IPS DF 19.7 (cell line): ENCODE data around the gene PSMB7.

ENCODE experiments used
- DNase-seq: peaks from one replicate; pipeline ENCODE4 v3.0.0-alpha.2; 2013; ENCODE audit warnings: low read depth, low spot score

PSMB7 gene

DNA sequence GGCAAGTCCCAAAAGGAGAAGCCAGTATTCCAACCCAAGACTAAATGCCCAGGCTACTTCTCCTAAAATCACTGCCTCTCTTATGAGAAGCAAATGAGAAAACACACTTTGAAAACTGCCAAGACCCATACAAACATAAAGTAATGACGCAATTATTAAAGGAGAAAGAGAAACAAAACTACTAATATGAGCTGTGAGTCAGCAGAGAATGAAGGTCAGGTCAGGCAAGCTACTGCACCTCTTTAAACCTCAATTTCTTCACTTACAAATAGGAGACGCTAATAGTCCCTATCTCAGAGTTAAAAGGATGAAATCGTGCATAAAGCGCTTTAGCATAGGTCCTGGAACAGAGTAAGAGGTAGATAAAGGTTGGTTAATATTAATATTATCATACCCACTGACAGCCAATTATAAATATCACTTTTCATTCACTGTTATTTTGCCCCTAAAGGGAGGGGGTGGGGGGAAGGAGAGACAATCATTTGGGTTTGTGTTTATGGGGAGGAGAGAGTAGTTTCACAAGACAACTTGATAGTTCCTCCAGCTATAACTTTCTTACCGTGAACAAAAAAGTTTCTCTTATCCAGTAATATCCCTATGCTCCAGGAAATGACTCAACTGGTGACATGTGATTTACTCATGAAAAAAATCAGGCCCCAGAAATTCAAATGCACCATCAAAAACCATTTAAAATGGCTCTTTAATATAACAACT lies 3.6 kb downstream of the PSMB7 start:
- DNase-seq, result no peak

DNA sequence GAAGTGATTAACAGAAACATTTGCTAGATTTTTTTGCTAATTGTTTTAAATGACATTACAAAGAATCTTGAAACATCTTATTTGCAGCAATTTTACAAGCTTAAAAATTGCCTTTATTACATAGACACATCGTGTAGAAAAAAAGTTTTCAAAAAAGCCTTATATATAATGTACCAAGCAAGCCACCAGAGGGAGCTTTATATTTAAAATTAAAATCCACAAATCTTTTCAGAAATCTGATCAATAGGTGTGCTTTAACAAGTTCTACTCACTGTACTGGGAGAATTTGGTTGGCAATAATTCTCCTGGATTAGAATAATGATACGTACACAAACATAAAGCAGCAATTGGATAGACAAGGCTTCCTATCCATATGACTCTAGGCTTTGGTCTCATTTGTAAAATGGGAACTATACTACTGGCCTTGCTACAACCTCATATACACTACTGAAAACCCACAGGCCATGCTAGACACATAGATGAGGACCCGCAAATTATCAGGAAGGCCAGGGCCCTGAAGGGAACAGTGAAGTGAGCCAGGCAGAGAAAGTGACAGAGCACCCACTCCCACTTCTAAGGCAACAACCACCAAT lies 4.8 kb downstream of the PSMB7 start:
- no peak for DNase-seq

GRCh38 chr9:124409410-124409809 lies 5.8 kb downstream of the PSMB7 start:
- DNase-seq, result no peak

GRCh38 chr9:124403246-124403645 lies 12.0 kb downstream of the PSMB7 start:
- DNase-seq, result no peak

- DNase-seq, result no peak
Measured at GRCh38 chr9:124399968-124400940, 15.0 kb downstream of the PSMB7 start.

DNA sequence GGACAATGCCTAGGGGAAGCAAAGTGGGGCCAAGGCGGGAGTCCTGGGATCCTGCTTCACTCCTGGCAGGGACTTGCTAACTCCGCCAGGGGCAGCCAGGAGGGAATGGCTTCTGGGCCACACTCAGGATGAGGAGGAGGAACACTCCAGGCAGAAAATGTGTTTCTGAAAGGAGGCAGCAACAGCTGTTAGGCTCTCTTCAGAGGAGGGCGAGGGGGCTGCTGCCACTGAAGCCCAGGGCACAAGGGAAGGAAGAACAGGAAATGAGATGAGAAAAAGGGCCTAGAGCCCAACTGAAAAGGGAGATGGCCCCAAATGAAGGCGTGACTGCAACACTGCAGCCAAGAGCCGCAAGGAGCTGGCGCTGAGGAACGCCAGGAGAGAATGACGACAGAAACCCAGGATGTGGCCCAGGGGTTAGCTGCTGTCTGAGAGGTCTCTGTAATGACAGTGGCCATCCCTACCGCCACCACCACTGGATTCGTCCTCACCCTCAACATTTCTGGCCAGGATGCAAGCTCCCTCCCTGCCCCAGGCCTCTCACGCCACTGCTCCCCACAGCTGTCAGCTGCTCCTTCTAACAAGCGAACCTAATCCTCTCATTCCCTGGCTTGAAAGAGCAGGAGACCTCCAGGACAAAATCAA lies 15.8 kb downstream of the PSMB7 start:
- no peak for DNase-seq

- no peak for DNase-seq
Measured at GRCh38 chr9:124398191-124398935, 16.9 kb downstream of the PSMB7 start.

DNA sequence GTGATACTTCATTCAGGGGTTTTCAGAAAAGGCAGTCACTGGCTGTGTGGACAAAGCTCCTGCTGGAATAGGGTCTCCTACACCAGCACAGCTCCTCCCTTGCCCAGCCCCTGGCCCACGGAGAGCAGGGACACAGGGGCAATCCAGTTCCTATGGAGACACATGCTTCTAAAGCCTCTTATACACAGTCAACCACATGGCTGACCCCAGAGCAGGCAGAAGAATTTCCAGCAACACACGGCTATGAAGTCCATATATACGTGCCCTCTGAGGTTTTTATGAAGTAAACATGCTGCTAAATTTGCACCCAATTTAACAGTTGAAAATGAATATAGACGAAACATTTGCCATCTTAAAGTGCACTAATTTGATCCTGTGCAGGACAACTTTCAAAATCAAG lies 19.4 kb downstream of the PSMB7 start:
- DNase-seq, result no peak

DNA sequence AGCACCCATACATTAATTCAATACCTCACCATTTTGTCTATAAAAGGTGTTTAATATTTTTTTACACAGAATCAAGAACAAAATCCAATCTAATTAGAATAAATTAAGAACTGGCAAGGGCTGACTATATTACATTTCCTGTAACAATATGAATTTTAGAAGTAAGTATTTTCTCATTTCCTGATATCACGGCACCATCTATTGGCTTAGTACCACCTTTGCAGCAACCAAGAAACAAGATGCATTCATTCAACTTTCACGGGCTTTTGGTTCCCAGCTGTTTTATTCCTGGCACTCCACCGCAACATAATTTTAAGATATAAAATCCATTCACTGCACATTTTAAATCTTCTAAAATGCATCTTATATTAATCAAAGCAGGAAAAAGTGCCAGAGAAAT lies 20.6 kb downstream of the PSMB7 start:
- DNase-seq, result no peak

DNA sequence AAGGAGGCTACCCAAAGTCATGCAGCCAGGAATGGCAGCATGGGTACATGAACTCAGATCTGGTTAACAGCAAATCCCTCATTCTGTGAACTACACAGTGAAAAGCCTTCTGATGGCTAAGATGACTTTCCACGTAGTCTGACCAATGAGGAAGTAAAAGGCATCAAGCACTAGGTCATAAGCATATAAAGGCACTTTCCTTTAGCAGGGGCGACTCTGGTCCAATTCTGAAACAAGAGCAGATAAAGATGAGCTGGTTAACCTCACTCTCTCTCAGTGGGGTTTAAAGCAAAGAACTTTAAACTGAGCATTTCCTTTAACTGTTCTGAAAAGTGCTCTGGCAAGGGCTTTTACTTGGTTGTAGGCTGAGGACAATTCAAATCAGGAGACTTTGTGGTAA lies 21.1 kb downstream of the PSMB7 start:
- DNase-seq, result no peak

GRCh38 chr9:124392871-124393460 lies 22.3 kb downstream of the PSMB7 start:
- no peak for DNase-seq

DNA sequence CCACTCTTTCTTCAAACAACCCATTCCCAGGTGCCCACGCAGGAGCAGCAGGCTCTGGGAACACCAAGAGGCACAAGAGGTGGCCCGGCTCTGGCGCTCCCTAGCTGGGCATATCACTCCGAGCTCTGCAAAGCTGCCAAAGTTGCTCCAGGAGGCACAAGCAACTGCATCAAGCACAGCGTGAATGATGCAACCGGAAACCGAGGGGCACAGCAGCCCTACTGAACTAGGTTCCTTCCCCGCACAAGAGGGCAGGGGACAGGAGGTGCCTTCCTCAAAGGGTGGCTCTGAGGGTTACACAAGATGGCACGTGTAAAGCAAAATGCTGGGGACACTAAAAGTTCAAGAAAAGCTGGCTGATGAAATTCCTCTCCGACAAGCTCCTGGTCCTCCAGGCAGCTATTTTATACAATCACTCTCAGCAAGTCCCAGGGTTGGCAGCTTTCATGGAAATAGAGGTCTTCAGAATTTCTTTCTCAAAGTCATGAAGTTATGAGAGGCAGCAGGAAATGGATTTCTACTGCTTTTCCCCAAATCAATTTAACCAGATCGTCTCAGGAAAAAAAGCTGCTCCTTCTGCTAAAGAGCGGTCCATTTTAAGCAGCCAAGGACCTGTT lies 22.9 kb downstream of the PSMB7 start:
- DNase-seq, result no peak

GRCh38 chr9:124390794-124391658 lies 24.2 kb downstream of the PSMB7 start:
- no peak for DNase-seq

DNA sequence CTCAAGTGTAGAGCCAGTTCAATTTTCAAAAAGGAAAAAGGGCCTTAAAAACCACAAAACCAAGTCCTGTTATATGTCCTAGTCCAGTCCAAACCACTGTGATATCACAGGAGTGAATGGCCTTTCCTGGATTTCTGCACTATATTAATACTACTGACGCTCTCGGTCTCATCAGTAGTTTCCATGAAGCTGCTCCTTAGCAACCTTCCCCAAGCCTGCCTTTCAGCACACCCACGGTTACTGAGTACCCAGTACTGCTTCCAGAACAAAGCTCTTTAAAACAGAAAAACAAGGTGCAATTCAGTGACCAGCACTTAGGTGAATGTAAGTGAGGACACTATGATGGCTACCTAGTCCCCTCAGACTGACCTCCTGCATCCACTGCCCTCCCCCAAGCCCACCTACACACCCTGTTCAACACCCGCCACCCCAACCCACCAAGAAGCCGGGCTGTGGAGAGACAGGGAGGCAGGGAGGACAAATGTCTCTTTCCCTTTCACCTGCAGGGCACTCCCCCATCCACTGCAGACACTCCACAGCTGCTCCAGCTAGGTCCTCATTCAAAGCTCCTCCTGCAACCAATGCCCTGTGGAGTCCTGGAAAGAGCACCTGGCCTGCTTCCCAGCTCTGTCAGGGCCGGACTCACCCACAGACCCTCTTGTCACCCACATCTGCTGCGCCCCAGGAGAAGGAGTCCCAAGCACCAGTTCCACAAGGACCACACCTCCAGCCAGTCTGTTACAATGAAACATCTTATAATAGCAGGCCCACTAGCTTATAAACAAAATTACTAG lies 25.9 kb downstream of the PSMB7 start:
- DNase-seq, result no peak

GRCh38 chr9:124388275-124389048 lies 26.8 kb downstream of the PSMB7 start:
- DNase-seq, result no peak

DNA sequence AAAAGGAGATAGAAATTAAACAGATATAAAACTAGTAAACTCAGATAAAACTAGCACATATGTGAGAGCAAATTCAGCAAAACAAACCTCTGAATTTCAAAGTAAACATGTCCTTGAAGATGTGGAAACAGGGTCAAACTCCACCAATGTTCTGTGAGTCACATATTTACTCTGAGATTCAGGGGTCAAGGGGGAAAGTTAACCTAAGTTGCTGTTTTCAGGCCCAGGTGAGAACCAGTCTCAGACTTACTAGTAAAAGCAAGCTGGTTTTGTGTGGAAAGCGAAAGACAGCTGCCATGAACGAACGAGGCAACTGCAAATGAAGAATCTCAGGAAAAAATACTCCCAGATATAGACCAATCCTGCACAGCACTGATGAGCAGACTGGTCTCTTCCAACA lies 29.0 kb downstream of the PSMB7 start:
- no peak for DNase-seq

DNA sequence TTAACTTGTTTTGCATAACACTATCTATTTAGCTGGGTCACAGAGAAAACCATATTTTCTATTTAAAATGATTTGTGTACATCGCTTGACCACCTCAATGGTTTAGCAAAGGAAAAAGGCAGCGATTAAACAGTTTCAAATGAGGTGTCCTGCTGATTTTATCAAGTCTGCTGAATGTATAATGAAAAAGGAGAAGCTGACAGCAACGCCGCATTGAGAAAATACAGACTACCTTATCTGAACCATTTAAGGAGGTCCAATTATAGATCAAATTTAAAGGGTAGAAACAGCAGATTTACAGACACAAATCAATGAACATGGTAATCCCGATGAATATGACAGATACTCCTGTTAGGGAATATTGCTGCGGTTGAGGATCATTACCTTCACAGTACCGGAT lies 29.6 kb downstream of the PSMB7 start:
- no peak for DNase-seq

GRCh38 chr9:124384846-124385245 lies 30.4 kb downstream of the PSMB7 start:
- no peak for DNase-seq
